OCI-LY7 (cell line): ENCODE results near the gene ADPRHL1.
"Not testable (repeated sequence)": the region's sequence is repeated elsewhere in the genome, so short reads cannot be mapped to it uniquely, and the experiment has no call there.

Source experiments
- CTCF ChIP-seq: fragments of 200-600 bp; sonication (generic); conservative IDR thresholded peaks from 2 replicates; pipeline ENCODE4 v1.5.1; 2014; ENCODE audit warnings: mild to moderate bottlenecking, antibody characterized with exemption, low read length, moderate library complexity, mixed read lengths
- EZH2phosphoT487 ChIP-seq: fragments of 200-600 bp; sonication (generic); IDR thresholded peaks from 2 replicates; pipeline ENCODE4 v1.6.1; 2018; ENCODE audit warnings: low read depth, borderline replicate concordance, mild to moderate bottlenecking, mixed run types, antibody characterized with exemption, low read length, moderate library complexity, mixed read lengths

- TF ChIP-seq EZH2phosphoT487, CTCF: not testable (repeated sequence)
Observed at GRCh38 chr13:113389586-113389985, 63.7 kb downstream of the ADPRHL1 start.
